ENCODE measurements around the gene TNFSF11.

TNFSF11 gene

DNA sequence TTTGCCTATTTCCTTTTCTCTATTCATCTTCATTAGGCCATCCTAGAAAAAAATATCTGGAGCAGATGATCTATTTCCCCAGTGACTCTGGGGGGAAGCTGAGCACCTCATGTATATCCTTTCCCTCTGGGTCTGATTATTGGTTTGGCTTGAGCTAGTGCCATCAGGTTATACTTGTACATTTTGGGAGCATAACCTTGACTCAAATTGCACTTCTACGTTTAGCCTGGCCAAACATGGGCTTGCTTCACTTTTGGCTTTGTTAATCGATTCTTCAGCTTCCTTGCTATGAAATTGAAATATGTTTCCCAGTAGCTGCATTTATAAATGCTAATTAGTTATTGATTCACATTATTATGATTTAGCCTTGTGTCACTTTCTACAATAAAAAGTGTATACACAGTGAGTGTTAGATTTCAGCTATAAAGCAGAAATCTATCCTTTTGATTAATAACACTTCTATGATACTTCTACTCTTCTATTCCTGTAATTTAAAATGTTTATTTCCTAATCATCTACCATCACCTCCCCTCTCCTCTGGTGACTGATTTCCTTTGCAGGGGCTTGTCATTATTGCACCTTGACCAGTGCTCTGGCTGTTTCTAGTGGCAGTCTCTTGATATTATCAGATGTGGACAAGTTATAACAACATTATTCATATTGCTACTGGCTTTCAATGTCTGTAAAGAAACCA, 37.3 kb downstream of the TNFSF11 start:
- DNase-seq (ENCODE audit: low read depth): no peak

DNA sequence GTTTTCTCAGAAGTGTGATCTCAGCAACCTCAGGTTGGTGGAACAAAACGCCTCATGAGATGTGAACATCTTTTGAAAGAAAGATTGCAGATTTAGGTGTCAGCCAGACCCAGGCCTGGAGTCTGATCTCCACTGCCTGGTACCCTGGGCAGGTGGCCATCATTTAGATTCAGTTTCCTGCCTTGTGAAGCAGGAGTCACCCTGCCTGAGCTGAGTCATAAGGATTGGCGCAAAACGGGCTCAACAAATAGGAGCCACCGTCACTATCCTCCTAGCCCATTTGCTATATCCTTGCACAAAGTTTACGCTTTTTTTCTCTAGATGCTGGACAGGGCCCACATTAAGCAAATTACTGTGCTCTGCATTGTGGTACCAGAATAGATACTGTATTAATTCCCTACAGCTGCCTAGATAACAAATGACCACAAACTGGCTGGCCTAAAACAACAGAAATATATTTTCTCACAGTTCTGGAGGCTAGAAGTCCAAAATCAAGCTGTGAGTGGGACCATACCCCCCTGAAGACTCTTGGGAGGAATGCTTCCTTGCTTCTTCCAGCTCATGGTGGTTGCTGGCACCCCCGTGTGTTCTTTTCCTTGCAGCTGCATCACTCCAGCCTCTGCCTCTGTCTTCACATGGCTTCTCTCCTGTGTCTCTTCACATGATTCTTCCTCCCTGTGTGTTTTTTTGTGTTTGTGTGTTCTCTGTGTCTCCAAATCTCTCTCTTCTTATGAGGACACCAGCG, 38.2 kb downstream of the TNFSF11 start:
- no peak for DNase-seq (ENCODE audit: low read depth)

DNA sequence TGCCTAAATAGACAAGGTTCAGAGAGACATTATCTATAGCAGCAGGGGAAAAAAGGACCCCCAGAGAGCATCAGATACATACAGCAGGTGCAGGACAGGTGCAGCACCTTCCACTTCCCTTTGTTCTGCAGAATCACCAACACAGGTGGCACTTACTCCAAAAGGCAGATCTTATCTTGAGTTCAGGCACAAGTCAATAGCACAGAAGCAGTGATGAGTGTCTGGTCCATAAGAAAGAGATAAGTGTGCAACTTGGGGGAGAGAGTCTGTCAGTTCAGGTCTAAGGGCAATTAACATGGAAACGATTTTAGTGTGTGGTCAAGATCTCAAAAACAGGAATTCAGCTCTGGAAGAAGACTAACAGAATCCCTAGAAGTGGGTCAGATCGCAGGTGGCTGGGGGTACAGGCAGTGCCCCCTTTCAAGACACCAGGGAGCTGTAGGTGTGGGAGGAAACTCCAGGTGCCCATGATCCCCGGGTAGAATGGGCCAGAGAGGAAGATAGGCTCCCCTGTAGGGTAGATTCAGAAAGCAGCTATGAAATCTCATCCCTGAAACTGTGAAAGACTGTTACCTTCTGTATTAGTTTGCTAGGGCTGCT, 40.6 kb downstream of the TNFSF11 start:
- no peak for DNase-seq (ENCODE audit: low read depth)

DNA sequence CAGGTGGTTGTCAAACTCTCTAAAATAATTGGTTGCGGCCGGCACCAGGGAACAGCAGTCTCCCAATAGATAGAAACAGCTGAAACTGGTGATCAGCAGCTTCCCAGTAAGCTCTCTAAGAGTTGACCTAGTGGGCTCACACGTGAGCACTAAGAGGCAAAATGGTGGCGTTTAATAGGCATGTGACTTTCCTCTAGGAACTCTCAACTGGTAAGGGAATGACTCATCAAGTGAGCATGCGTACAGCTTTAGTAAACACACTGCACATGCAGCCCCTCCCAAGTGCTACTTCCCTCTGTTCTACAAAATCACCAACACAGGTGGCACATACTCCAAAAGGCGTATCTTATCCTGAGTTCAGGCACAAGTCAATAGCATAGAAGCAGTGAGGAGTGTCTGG, 41.7 kb downstream of the TNFSF11 start:
- no peak for DNase-seq (ENCODE audit: low read depth)

DNA sequence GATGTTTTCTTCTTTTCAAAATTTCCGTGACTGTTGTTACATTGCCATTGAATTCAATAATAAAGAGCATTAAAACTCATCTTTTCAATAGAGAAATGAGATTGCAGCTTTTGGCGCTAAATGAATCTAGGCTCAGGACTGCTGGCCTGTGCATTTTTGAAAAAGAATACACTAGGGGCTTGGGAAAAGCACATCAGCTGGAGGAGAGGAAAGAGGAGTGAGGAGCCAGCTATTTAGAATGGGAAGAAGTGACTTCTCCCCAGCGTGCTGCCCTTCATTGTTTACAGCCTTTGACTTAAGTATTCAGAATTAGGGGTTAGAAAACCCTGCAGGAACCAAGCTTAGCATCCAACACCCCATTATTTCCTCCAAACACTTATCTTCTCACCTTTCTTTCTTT, 43.3 kb downstream of the TNFSF11 start:
- DNase-seq (ENCODE audit: low read depth): no peak

DNA sequence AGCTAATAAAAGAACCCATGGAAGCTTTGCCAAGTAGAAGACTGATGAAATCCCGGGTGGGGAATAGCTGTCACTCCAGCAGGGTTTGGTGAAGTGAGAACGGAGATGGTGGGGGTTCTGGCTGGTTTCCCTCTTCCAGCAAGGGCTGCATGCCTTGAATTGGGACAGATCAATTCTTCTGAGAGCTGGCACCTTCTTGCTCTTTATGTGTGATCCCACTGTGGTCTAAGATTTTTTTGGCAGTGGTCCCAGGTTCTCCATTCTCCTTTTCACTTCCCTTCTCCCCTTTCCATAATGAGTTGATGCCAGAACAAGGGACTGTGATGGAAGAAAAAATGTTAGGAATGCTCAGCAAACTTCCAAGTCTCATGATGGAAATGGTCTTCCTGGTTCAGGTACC, 50.0 kb downstream of the TNFSF11 start:
- DNase-seq (ENCODE audit: low read depth): no peak

DNA sequence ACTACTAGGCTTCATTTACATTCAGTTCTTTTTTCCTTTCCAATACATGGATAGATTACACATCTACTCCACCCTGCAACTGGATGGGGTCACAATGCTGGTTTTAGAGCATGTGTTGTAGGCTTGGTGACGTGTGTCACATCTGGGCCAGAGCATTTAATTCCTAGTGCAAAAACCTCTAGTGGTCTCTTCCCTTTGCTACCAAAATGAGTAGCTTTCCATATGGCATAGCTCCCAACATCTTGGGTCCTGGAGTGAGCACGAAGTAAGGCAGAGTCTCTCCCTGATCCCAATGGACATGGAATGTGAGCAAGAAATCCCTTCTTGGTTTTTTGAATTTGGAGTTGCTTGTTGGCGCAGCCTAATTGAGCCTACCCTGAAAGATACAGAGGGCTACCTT, 51.7 kb downstream of the TNFSF11 start:
- DNase-seq (ENCODE audit: low read depth): no peak

DNA sequence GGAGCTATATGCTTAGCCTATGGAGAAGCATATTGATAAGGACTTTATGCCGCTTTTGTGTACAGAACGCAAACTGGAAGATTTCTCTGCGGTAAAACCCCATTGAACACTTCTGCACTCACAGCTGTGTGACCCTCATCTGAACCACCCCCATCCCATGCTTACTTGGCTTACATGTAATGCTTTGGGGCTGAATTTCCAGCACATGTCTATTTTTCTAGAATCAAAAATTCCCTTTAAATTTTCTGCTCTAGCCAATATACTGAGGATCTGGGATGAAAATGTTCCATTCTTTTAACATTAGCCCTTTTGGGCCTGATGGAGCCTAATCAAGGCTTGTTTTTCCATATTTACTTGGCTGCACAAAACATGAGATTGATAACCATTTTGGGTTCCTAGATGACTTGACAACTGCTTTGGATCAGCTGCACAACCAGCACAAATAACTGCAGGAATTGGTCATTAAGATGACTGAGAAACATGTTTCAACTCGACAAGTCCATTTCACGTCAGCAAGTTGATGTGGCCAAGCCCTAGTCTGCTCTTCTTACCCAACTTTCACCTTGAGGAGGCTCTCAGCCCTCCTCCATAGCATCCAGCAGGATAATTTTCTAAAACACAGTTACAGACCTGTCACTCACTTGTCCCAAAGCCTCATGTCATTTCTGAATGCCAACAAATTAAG, 52.4 kb downstream of the TNFSF11 start:
- no peak for DNase-seq (ENCODE audit: low read depth)

DNA sequence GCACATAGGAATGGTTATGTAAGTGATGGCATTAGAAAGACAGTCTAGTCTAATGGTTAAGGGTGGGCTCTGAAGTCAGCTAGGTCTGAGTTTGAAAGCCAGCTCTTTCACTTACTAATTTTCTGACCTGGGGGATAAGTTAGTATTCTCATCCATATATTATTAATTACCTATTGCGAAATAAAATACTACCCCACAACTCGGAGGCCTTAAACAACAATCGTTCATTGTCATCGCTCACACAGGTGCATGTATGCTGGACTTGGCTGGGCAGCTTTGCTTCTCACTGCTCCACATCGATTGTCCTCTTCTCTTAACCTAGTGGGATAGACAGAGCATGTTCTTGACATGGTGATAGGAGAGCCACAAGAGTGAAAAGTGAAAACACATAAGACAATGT, 54.7 kb downstream of the TNFSF11 start:
- no peak for DNase-seq (ENCODE audit: low read depth)

DNA sequence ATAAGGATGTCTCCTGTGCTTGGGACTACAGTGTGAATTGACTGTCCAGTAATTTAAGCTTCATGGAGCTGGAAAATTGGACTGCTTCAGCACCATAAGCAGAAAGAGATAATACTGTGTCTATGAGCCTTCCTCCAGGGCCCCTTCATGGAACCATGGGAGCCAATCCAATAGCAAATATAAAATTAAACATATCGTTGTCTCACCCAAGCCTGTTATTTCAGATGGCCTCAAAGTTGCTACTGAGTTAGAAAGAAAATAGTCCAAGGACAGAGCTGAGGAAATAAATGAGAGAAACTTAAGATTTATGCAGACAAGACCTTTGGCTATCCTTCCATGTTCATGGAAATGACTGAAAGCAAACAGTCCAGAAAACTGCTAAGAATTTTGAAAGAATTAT, 57.2 kb downstream of the TNFSF11 start:
- DNase-seq (ENCODE audit: low read depth): no peak

DNA sequence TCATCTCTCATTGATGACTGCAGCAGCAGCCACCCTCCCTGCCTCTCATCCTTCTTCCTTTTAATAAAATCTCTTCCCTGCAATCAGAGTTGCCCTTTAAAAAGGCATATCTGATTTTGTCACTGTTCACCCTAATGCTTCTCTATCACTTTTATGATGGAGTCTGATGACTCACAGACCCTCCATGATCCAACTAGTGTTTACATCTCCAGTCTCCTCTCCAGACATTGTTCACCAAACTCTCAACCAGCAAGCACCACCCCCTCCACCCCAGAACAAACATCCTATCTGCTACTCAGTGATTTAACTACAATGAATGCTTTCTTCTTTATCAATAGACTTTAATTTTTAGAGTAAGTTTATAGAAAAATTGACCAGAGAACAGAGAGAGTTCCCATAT, 59.5 kb downstream of the TNFSF11 start:
- DNase-seq (ENCODE audit: low read depth): no peak

- no peak for DNase-seq (ENCODE audit: low read depth)
Measured at GRCh38 chr13:42638101-42638500, 64.1 kb downstream of the TNFSF11 start.

DNA sequence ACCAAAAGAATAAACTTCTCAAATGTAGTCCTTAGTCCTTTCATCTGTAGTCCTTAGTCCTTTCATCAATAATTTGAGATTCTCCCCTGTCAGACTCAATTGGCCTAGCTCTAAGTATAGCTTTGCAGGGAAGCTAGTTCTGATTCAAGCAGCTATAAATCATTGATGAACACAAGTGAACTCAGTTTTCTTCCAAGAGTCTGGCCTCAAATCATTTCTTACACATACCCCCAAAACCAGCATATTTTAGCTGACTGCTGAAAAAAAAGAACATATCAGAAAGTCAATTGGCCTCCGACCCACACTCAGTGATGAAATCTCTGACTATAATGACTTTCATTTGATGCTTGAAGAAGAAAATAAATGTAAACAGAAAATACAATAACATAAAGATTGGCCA, 64.9 kb downstream of the TNFSF11 start:
- no peak for DNase-seq (ENCODE audit: low read depth)

DNA sequence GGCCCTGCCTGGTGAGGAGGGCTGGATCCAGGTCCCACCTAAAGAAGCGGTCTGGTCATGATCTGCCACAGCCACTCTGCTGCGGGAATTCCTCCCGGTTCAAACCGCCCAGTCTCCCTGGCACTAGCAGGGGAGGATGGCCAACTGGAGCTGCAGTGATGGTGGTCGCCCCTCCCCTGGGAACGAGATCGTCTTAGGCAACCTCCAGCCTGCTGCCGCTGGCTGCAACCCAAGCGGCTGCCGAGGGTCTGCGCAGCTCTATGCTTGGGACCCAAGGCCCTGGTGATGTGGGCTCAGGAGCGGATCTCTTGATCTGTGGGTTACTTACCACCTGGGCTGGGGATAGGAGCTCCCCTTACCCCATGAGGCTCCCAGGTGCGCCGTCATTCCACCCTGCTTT, 69.1 kb downstream of the TNFSF11 start:
- no peak for DNase-seq (ENCODE audit: low read depth)

DNA sequence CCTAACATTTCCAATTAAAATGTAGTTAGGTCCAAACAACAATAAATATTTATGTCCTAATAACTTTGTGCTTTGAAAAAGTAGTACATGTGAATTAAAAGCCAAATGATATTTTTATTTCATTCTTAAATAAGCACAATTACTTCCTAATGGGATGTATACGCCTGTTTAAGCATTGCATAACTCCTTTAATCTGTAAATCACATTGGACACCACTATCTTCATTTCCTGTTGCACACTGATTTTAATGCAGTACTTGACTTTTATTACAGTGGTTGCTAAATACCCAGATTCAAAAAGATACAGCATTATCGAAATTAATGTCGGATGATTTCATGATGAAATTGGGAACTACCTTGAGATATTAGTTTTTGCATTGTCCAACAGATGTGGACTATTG, 70.9 kb downstream of the TNFSF11 start:
- no peak for DNase-seq (ENCODE audit: low read depth)

DNA sequence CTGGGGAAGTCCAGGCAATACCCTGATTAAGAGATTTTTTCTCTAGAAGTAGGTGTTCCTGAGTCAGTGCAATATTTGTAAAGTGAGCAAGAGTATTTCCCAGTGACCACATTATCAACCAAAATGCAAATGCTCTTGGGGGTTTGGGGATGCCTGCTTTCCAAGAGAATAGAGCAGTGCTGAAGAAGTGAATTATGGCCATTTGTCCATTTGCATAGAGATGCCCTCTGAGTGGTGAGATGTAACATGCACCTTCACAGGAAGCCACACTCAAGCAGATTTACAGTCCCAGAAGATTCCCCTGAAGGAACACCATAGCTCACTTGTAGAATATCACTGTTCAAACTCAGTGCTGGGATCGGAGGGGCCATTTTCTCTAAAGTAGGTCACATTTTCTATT, 71.8 kb downstream of the TNFSF11 start:
- no peak for DNase-seq (ENCODE audit: low read depth)

GRCh38 chr13:42649141-42649540, 75.2 kb downstream of the TNFSF11 start:
- no peak for DNase-seq (ENCODE audit: low read depth)

GRCh38 chr13:42649831-42650230, 75.9 kb downstream of the TNFSF11 start:
- no peak for DNase-seq (ENCODE audit: low read depth)

DNA sequence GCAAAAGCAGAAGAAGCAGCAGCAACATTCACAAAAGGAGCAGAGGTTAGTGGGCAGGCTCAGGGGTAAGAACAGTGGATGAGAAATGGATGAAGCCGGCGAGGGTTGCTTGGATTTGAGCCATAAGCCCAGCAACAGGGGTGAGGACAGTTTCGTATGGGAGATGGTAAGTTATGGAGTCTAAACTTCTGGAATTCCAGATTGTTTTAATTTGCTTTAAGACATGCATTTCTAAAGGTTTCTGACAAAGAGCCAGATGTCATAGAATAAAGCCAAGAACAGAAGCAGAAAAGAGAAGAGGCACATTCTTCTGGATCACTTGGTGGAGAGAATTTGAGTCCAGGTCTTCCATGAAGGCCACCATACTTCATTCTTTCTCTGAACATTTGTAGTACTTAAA, 76.6 kb downstream of the TNFSF11 start:
- no peak for DNase-seq (ENCODE audit: low read depth)

DNA sequence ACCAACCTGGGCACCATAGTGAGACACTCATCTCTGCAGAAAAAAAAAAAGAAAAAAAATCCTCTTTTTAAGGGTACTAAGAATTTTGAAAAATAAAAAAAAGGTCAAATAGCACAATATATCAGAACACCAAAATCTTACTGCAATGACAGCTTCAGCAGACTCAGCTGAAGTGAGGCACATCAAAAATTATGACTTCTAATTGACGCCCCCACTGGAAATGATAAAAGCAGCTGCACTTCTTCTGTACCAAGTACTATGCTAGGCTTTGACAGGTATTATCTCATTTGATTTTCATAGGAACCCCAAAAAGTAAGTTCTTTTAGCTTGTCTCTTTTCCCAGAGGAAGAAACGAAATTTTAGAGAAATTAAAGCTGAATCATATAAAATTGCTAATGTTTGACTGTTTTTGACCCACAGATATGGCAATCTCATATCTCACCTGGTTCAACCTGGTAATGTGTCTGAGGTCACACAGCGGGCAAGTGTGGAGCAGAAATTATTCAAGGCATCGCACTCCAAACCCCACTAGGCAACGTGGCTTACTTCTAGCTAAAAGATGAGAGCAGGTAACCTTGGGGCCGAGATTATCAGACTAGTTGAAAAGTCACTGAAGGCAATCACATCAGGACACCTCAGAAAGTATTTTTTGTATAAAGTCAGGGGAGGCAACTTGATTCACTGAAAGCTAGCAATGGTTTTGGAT, 78.1 kb downstream of the TNFSF11 start:
- no peak for DNase-seq (ENCODE audit: low read depth)

- DNase-seq (ENCODE audit: low read depth): no peak
Measured at GRCh38 chr13:42652642-42653415, 78.9 kb downstream of the TNFSF11 start.

DNA sequence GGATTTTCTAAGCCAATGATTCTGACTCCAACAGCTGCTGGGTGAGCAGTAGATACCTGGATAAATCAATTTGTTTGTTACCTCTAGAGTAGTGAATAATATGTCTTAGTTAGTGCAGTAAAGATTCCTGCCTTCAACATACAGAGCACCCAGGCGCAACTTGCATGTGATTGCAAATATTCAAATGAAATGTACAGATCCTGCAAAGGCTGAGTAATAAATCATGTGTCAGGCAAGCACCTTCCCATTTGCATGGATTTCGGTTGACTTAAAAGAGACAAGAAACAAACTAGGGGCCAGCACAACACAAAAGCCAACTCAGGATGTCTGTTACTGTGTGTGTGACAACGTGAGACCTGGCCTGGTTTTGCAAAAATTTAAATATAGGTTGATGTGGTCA, 79.7 kb downstream of the TNFSF11 start:
- DNase-seq (ENCODE audit: low read depth): no peak
